ENCODE data around the gene SUN1.

DNA sequence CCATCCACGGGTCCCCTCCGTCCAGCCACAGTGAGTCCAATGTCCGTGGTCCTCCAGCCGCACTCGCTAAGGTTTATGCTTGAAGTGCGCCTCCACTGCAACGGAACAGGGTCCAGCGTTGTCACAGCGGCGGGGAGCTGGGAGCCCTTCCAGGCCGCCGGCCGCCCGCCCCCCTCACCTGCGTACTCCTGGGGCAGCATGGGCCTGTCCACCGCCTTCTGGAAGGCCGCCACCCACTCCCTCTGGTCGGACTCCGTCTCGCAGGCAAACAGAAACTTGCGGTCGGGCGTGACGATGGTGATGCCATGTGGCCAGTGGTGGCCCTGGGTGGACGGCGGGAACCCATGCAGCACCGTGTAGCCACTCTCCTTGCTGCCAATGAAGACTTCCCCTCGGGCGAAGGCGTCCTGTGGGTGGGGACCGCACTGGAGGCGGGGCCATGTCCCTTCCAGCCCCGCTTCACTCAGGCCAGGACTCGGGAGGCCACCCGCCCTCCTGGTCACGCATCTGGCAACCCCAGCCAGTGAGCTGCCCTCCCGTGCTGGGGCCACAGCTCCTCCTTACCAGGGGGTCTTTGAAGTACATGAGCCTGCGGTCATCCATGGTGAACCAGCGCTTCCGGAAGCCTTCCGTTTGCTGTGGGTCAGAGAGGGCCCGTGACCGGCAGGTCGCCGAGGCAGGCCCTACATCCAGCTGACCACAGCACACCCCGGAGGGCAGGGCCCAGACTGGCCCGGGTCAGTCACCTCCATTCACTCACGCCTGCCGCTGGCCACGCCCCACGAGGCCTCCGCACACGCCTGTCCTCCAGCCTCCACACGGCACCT lies 66.8 kb downstream of the SUN1 start:
- TF ChIP-seq, protein P1, sequence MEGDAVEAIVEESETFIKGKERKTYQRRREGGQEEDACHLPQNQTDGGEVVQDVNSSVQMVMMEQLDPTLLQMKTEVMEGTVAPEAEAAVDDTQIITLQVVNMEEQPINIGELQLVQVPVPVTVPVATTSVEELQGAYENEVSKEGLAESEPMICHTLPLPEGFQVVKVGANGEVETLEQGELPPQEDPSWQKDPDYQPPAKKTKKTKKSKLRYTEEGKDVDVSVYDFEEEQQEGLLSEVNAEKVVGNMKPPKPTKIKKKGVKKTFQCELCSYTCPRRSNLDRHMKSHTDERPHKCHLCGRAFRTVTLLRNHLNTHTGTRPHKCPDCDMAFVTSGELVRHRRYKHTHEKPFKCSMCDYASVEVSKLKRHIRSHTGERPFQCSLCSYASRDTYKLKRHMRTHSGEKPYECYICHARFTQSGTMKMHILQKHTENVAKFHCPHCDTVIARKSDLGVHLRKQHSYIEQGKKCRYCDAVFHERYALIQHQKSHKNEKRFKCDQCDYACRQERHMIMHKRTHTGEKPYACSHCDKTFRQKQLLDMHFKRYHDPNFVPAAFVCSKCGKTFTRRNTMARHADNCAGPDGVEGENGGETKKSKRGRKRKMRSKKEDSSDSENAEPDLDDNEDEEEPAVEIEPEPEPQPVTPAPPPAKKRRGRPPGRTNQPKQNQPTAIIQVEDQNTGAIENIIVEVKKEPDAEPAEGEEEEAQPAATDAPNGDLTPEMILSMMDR (IDR thresholded peaks at IDR 0.05; ENCODE audit: extremely low read depth in 1 of 2, insufficient read depth in 1 of 2, low read depth in 1 of 2, low read length in 2 of 2): no peak
- TF ChIP-seq POLR2A (IDR thresholded peaks at IDR 0.05; ENCODE audit: low read depth, low read length) (no peak), MAX (IDR thresholded peaks at IDR 0.05; ENCODE audit: insufficient read depth, insufficient read length) (no peak), EZH2 (IDR thresholded peaks at IDR 0.05; ENCODE audit: borderline replicate concordance, low read depth, low read length, severe bottlenecking) (no peak)

Data from endothelial cell of umbilical vein (primary cell).